Measurements from ENCODE around the gene DCP2.

DCP2 gene

GRCh38 chr5:113022661-113023060, 46.1 kb downstream of the DCP2 start:
- DNase-seq = peak in 1 of 2 donors; percentile 75

GRCh38 chr5:113024076-113024697, 47.6 kb downstream of the DCP2 start:
- DNase-seq = no peak

GRCh38 chr5:113025596-113025995, 49.0 kb downstream of the DCP2 start:
- DNase-seq = no peak

GRCh38 chr5:113026211-113026610, 49.6 kb downstream of the DCP2 start:
- DNase-seq = no peak

GRCh38 chr5:113027015-113027414, 50.4 kb downstream of the DCP2 start:
- DNase-seq = no peak

- no peak for DNase-seq
Observed at GRCh38 chr5:113027431-113027830, 50.8 kb downstream of the DCP2 start.

GRCh38 chr5:113029614-113030013, 53.0 kb downstream of the DCP2 start:
- no peak for DNase-seq

- no peak for DNase-seq
Observed at GRCh38 chr5:113031104-113031503, 54.5 kb downstream of the DCP2 start.

- no peak for DNase-seq
Observed at GRCh38 chr5:113031557-113031956, 55.0 kb downstream of the DCP2 start.

- DNase-seq = no peak
Observed at GRCh38 chr5:113034182-113034773, 57.7 kb downstream of the DCP2 start.

- no peak for DNase-seq
Observed at GRCh38 chr5:113035096-113035495, 58.5 kb downstream of the DCP2 start.

GRCh38 chr5:113036321-113036720, 59.7 kb downstream of the DCP2 start:
- no peak for DNase-seq

- no peak for DNase-seq
Observed at GRCh38 chr5:113036826-113037225, 60.2 kb downstream of the DCP2 start.

GRCh38 chr5:113038136-113038535, 61.5 kb downstream of the DCP2 start:
- no peak for DNase-seq

- DNase-seq = no peak
Observed at GRCh38 chr5:113038714-113039113, 62.1 kb downstream of the DCP2 start.

GRCh38 chr5:113039229-113039933, 62.8 kb downstream of the DCP2 start:
- no peak for DNase-seq

GRCh38 chr5:113039934-113040285, 63.3 kb downstream of the DCP2 start:
- DNase-seq = no peak

- DNase-seq = no peak
Observed at GRCh38 chr5:113040672-113041260, 64.2 kb downstream of the DCP2 start.

- DNase-seq = no peak
Observed at GRCh38 chr5:113042491-113043243, 66.1 kb downstream of the DCP2 start.

- no peak for DNase-seq
Observed at GRCh38 chr5:113043491-113043931, 66.9 kb downstream of the DCP2 start.

GRCh38 chr5:113044776-113045465, 68.3 kb downstream of the DCP2 start:
- no peak for DNase-seq

GRCh38 chr5:113047234-113047633, 70.6 kb downstream of the DCP2 start:
- no peak for DNase-seq
